GM21576 (cell line): ENCODE results near the gene IL22RA2.
"Not testable (repeated sequence)": the region's sequence is repeated elsewhere in the genome, so short reads cannot be mapped to it uniquely, and the experiment has no call there.

Experiments
- ATAC-seq: cut with Tn5 transposase; IDR thresholded peaks from one replicate; pipeline ENCODE4 v1.9.1; 2021; ENCODE audit warnings: mild to moderate bottlenecking, moderate library complexity; ENCODE audit not compliant: unreplicated experiment

IL22RA2 gene

DNA sequence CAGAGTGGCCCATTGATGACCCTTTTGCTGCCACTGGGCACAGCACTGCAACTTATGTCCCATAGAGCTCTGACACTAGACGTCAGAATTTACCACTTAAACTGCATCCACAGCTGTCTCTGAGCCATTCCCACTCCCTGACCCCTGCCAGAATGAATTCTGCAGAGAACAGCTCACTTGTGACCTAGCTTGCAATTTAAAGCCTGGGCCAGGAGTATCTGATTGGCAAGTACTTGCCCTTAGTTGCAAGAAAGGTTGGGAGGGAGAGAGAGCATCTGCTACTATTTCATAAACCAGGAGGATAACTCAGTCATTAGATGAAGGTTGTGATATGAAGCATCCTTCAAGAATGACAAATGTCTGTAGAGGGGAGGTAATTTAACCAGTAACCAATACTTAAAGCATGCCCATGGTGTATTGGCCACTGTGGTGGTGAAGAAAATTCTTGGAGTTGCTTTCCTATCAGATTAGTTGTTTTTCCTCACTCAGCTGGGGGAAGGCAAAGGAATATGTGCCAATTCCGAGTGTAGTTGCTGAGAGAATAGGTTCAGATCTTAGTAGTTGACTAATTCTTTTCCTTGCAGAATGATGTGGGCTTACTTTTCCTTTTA lies 46.5 kb downstream of the IL22RA2 start:
- no peak for ATAC-seq

DNA sequence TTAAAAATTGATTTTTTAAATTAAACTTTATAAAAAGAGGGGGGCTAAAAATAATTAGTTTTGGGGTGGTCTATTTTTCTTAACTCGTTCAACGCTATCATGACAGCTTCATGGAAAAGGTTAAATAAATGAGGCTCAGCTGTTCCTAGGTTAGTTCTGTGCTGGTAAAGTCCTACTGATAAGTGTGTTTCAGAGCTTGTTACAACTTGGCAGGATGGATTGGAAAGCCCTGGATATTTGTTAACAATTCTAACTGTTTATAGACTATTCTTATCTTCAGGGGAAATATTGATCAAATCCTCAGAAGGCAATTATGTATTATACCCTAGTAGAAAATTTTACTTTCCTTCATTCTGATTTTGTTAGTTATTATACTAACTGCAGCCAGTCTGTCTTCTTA lies 50.4 kb downstream of the IL22RA2 start:
- ATAC-seq: no peak

GRCh38 chr6:137122612-137123011 lies 50.8 kb downstream of the IL22RA2 start:
- no peak for ATAC-seq

DNA sequence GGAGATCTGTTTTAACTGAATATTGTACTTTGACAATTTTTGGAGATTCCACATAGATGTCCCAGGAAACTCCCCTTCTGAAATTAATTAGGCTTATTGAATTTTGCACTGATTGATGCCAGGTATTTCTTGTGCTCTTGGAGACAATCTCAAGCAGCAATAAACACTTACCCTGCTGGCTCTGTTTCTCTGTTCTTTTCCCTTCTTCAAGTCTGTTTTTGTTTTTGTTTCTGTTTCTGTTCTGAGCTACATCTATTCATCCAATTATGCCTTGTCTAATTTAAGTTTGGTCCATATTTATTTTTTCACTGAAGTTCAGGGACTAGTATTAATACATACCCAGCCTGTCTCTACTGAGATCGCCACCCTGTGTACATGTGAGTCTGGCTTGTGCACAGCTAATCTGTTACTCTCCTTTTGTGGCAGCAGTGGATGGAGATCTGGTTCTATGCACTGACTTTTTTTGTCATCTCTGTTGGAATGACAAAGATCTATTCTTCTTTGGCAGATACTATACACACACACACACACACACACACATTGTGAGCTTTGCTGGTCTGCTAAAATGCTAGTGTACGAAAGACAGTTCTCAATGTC lies 51.9 kb downstream of the IL22RA2 start:
- ATAC-seq: peak; percentile 39

DNA sequence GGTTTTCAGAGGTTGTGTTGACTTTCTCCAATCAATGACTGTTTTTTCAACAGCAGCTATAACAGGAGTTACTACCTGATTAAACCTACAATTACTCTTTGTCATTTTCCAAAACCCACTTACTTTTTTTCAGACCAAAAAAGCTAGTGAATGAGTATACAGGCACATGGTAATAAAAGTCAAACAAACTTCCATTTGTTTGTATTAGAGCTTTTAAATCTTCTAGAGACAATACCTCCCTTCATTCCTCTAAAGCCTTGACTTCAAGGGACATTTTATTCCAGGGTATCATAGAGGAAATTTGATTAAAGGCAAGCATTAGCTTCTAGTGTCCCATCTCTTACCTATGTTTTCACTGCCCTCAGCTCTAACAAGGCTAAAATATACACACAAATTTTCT lies 52.7 kb downstream of the IL22RA2 start:
- no peak for ATAC-seq

GRCh38 chr6:137119196-137120104 lies 54.0 kb downstream of the IL22RA2 start:
- no peak for ATAC-seq

- no peak for ATAC-seq
These were observed 55.9 kb downstream of the IL22RA2 start for GRCh38 chr6:137117581-137117980.

DNA sequence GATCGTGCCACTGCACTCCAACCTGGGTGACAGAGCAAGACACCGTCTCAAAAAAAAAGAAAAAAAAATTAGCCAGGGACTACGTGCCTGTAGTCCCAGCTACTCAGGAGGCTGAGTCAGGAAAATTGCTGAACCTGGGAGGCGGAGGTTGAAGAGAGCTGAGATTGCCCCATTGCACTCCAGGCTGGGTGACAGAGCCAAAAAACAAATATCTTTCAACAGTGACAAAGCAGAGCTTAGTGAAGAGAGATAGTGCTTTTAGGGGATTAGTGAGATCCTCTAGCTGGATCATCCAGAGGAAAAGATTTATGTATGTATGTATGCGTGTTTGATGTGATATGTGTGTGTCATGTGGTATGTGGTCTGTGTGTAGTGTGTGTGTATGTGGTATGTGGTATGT lies 56.6 kb downstream of the IL22RA2 start:
- ATAC-seq: no peak

- no peak for ATAC-seq
These were observed 57.8 kb downstream of the IL22RA2 start for GRCh38 chr6:137115658-137116057.

DNA sequence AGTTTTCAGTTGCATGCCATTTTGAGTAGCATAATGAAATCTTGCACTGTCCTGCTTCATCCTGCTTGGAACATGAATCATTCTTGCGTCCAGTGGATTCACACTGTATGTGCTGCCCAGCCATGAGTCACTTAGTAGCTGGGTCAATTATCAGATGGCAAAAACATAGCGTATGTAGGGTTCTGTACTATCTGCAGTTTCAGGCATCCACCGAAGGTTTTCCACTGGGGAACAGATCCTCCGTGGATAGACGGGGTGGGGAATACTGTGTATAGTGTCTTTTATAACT lies 61.4 kb downstream of the IL22RA2 start:
- ATAC-seq: no peak

DNA sequence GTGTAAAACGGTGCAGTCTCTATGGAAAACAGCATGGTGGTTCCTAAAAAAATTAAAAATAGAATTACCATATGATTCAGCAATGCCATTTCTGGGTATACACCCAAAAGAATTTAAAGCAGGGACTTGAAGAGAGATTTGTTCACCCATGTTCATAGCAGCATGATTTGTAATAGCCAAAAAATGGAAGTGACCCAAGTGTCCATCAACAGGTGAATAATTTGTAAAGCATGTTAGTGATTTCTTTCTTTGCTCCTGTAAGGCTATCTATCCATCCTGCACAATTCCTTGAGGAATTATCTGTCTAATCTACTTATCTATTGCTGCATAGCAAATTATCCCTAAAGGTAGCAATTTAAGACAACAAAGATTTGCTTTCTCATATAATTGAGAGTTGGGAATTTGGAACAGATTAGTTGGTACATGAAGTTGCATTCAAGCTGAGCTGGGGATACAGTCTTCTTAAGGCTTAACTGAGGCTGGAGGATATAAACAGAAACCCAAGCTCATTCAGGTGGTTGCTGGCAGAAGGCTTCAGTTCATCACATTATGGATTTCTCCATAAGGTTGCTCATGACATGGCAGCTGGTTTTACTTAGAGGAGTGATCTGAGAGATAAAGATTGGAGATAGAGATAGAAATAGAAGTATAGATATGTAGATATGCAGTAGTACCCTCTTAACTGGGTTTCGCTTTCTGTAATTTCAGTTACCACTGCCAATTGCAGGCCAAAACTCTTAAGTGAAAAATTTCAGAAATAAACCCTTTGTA lies 62.0 kb downstream of the IL22RA2 start:
- no peak for ATAC-seq

DNA sequence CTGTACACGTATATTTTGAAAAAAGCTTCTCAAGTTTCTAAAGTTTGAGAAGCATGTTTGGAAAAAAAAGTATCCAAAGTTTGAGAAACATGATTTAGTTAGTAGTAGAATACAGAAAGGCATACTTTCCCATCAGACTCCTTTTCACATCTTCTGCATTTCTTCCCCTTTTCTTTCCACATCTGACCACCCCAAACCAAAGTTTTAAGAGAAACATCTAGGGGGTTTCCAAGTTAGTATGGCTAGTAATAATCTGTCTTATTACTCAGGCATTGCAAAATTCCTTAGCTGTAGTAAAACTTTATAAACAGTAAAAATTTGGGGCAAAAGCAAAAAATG lies 65.7 kb downstream of the IL22RA2 start:
- no peak for ATAC-seq

DNA sequence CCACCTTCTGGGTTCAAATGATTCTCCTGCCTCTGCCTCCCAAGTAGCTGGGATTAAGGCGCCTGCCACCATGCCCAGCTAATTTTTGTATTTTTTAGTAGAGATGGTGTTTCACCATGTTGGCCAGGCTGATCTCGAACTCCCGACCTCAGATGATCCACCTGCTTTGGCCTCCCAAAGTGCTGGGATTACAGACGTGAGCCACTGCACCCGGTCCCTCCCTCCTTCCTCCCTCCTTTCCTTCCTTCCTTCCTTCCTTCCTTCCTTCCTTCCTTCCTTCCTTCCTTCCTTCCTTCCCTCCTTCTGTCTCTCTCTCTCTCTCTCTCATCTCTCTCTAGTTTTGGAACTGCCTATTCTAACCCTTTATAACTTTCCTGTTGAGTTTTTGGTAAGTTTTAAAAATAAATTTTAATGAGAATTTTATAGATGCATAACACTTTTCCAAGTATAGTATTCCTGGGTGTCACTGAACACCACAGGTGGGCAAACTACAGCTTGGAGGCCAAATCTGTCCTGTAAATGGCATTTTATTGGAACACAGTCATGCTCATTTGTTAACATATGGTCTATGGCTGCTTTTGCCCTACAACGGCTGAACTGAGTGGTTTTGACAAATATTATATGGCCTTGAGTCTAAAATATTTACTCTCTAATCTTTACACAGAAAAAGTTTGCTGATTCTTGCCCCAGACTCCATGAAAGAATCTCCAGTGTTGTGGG lies 66.2 kb downstream of the IL22RA2 start:
- not testable (repeated sequence) for ATAC-seq

- ATAC-seq: peak; percentile 14
These were observed 67.3 kb downstream of the IL22RA2 start for GRCh38 chr6:137106183-137106582.

DNA sequence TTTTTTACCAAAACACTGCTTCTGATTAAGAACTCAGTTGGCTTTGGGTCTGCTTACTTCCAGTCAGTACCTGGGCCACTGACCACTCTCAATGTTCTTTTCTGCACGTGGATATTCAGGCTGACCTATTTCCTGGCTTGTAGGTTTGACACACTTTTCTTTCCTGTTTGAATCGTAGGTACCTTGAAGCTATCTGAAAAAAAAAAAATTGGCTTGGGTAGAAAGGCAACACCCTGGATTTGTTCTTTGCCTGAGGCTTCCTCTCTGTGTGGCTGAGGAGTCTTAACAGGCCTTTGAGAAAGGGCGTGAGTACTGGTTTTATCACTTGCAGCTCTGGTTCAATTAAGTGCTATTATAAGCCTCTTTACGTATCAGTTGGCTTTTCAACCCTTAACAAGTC lies 68.1 kb downstream of the IL22RA2 start:
- ATAC-seq: no peak

DNA sequence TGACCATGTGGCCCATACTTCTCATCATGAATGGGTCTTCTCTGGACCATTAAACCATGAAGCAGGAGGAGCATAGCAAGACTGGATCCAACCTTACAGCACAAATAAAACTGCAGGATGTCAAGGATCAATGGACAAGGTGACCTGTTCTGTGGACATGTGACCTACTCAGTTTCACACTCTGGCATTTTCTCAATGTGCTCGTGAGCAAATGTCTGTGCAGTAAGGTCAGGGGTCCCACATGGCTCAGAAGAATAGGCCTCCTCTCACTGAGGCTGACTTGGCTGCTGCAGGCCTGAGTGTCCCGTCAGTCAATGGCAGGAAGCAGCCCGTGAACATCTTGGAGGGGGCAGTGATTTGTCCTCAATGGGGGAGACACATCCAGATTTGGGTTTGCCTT lies 68.5 kb downstream of the IL22RA2 start:
- no peak for ATAC-seq

DNA sequence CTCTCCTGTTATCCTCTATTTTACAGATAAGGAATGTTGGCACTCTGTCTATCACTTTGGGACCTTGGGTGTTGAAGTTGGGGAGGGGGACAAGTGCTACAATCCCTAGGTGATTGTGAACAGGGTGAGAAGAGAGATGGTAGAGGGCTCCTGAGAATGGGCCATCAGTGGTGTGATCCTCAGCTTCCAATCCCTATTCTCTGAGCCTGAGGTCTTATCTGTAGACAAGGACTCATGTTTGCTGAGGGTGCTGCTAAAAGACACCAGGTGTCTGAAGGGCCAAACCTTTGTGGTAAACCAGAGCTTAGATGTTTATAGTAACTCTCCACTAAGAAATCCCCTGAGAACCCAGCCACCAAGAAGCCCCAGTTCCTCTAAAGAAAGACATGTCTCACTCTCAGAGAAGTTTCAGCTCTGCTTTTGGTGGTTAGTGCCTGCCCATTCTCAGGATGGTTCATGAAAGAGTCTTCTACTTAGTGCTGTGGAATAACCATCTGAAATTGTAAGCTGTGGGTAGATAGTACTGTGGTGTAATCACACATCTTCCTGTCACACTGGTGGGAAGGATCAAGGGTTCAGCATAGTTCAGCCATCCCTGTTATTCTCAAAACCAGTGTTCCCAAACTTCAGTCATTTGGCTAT lies 70.5 kb downstream of the IL22RA2 start:
- ATAC-seq: peak; percentile 85

DNA sequence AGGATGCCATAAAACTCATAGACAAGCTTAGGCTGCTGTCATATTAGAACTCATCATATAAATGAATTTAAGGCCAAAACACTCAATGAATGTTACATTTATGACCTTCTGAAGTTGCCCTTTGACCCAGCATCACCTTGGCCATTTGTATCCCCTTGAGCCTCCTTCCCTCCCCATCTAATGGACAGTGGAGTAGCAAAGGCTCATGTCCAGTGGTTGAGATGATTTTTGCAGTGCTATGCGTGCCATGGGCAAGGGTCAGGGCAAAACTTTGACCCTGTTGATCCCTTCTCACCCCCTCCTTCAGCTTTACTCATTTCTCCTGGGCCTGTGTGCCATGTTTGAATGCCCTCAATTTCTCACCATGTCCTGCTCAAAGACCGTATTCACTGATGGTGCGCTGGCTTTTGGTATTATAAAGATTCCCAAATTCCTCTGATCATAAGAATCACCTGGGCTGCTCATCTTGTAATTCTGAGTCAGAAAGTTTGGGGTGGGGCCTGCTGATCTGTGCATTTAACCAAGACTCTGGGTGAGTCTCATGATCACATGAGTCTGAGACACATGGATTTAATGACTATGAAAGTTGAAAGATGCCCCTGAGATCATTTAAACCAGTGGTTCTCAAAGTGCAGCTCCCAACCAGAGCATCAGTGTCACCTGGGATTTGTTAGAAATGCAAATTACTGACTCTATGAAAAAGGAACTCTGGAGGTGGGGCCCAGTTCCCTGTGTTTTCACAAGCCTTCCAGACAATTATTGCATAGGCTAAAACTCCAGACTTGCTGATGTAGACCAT lies 71.2 kb downstream of the IL22RA2 start:
- ATAC-seq: peak; percentile 22

GRCh38 chr6:137099689-137100403 lies 73.6 kb downstream of the IL22RA2 start:
- ATAC-seq: no peak
